Uterus (tissue), 4 donors: ENCODE data around the gene CDH12. TPM values are rescaled to one million over a fixed set of nuclear protein-coding genes. Genes with fewer than 3 reads are reported as not detected.
"Not testable (repeated sequence)": the region's sequence is repeated elsewhere in the genome, so short reads cannot be mapped to it uniquely, and the experiment has no call there.

Experiments used
- DNase-seq, 2 donors: peaks; one replicate each; pipeline ENCODE4 v3.0.0-alpha.2; 2019 to 2020
- H3K27ac ChIP-seq, 2 donors: fragments of 200-600 bp; sonication (generic); 1 replicate in 1 of 2; 2 replicates in 1 of 2; pipeline ENCODE4 v1.5.1; 2016 to 2018
- H3K27me3 ChIP-seq, 2 donors: fragments of 200-600 bp; sonication (generic); one replicate each; pipeline ENCODE4 v1.5.1; 2018 to 2019; ENCODE audit warnings: control low read depth in 1 of 2
- H3K36me3 ChIP-seq, 2 donors: fragments of 200-600 bp; sonication (generic); one replicate each; pipeline ENCODE4 v1.5.1; 2019; ENCODE audit warnings: control low read depth in 1 of 2
- H3K4me1 ChIP-seq, 2 donors: fragments of 200-600 bp; sonication (generic); one replicate each; pipeline ENCODE4 v1.5.1; 2018 to 2019; ENCODE audit warnings: control low read depth in 1 of 2
- H3K4me3 ChIP-seq, 2 donors: fragments of 200-600 bp; sonication (generic); 1 replicate in 1 of 2; 2 replicates in 1 of 2; pipeline ENCODE4 v1.5.1; 2018 to 2019; ENCODE audit warnings: mild to moderate bottlenecking in 1 of 2
- H3K9me3 ChIP-seq, 2 donors: fragments of 200-600 bp; sonication (generic); one replicate each; pipeline ENCODE4 v1.5.1; 2019; ENCODE audit warnings: control low read depth in 1 of 2
- POLR2A ChIP-seq, 2 donors: fragments of 450-650 bp; IDR thresholded peaks; one replicate each; pipeline ENCODE4 v1.6.1; 2016; ENCODE audit warnings: antibody characterized with exemption in 2 of 2, mild to moderate bottlenecking in 1 of 2, moderate library complexity in 1 of 2
- intact Hi-C: fragments of 100-400 bp; cut with DNase I; formaldehyde crosslinking; loops from one replicate; pipeline ENCODE4 v1.15.1; 2023; ENCODE audit warnings: low total_unique reads
- total RNA-seq, 4 donors: library from RNA; depleted of rRNA in 3 of 4; stranded (reverse); fragments of >200 nt in 3 of 4; gene quantifications; one replicate each; pipeline versions ENCODE4 v1.1.0 to v1.2.4, GENCODE V29; 2014 to 2023
- TF ChIP-seq, protein P1 (sequence below), 4 experiments: fragments of 200-600 bp in 2 of 4; fragments of 450-650 bp in 2 of 4; sonication (generic) in 2 of 4; IDR thresholded peaks; one replicate each; pipeline ENCODE4 v1.5.1; 2016 to 2019; ENCODE audit warnings: antibody characterized with exemption in 4 of 4, mild to moderate bottlenecking in 2 of 4, moderate library complexity in 1 of 4
- donor health status: DM: yes; HTN: yes; CAD: no.

Gene CDH12
- total RNA-seq, 4 donors from 2014 or later: 0.37 to 2.0 TPM; not detected in 2

DNA sequence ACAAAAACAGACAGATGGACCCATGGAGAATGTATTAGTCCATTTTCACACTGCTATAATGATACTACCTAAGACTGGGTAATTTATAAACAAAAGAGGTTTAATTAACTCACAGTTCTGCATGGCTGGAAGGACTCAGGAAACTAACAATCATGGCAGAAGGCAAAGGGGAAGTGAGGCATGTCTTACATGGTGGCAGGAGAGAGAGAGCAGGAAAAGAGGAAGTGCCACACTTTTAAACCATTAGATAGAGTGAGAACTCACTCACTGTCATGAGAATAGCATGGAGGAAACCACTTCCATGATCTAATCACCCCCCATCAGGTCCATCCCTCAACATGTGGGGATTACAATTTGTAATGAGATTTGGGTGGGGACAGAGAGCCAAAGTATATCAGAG is 808.9 kb downstream of the CDH12 start:
- TF ChIP-seq, protein P1, sequence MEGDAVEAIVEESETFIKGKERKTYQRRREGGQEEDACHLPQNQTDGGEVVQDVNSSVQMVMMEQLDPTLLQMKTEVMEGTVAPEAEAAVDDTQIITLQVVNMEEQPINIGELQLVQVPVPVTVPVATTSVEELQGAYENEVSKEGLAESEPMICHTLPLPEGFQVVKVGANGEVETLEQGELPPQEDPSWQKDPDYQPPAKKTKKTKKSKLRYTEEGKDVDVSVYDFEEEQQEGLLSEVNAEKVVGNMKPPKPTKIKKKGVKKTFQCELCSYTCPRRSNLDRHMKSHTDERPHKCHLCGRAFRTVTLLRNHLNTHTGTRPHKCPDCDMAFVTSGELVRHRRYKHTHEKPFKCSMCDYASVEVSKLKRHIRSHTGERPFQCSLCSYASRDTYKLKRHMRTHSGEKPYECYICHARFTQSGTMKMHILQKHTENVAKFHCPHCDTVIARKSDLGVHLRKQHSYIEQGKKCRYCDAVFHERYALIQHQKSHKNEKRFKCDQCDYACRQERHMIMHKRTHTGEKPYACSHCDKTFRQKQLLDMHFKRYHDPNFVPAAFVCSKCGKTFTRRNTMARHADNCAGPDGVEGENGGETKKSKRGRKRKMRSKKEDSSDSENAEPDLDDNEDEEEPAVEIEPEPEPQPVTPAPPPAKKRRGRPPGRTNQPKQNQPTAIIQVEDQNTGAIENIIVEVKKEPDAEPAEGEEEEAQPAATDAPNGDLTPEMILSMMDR (IDR thresholded peaks at IDR 0.05): no peak
- TF ChIP-seq POLR2A (IDR thresholded peaks at IDR 0.05): no peak
- no peaks in the 10 kb centered on the region for H3K27me3 ChIP-seq
- H3K9me3 ChIP-seq: no peaks in the 10 kb centered on the region
- intact Hi-C loops: no loop called here
- no peak overlapping the region for H3K27ac ChIP-seq
- DNase-seq: no peak
- H3K4me3 ChIP-seq: no peak overlapping the region
- no peaks in the 10 kb centered on the region for H3K36me3 ChIP-seq
- H3K4me1 ChIP-seq: no peaks in the 10 kb centered on the region

DNA sequence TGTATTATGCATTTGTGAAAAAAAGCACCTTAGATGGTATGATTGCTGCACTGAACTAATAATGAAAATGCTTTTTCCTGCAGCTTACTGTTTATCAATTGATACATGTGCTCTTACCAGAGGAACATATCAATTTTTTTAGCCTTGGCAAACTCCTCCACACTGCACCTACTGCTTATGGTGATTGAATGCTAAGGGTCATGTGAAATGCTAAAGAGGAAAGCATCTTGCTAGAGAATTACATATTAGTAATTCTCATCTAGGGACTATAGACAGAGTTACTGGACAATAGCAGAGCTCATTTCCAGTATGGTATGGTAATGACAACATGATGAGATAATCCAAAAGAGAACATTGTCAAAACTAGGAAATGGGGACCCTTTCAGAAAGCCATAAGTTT is 817.1 kb downstream of the CDH12 start:
- H3K27ac ChIP-seq: no peak overlapping the region
- H3K36me3 ChIP-seq: no peaks in the 10 kb centered on the region
- no peaks in the 10 kb centered on the region for H3K4me1 ChIP-seq
- H3K27me3 ChIP-seq: no peaks in the 10 kb centered on the region
- no peak for DNase-seq
- intact Hi-C loops: no loop called here
- TF ChIP-seq POLR2A (IDR thresholded peaks at IDR 0.05): no peak
- no peaks in the 10 kb centered on the region for H3K9me3 ChIP-seq
- no peak overlapping the region for H3K4me3 ChIP-seq

DNA sequence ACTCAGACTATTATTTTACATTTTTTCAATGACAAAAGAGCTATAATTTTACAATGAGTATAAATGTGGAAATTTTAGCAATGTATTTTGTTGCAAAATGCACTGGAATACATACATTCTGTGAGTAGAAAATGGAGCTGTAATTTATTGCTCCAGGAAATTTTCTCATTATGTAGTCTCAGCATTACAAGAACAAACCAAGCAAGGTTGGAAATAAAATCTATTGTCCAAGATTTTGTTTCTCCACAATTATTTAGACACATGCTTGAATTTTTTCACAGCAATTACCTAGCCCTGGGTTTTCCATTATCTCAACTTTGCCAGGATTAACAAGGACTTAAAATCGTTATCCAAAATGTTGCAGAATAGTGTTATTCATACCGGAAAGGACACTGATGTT is 820.1 kb downstream of the CDH12 start:
- no peak for DNase-seq
- TF ChIP-seq, protein P1 (IDR thresholded peaks at IDR 0.05): no peak
- no peaks in the 10 kb centered on the region for H3K9me3 ChIP-seq
- no peaks in the 10 kb centered on the region for H3K4me1 ChIP-seq
- H3K27me3 ChIP-seq: no peaks in the 10 kb centered on the region
- intact Hi-C loops: no loop called here
- H3K27ac ChIP-seq: no peak overlapping the region
- no peak overlapping the region for H3K4me3 ChIP-seq
- no peaks in the 10 kb centered on the region for H3K36me3 ChIP-seq

DNA sequence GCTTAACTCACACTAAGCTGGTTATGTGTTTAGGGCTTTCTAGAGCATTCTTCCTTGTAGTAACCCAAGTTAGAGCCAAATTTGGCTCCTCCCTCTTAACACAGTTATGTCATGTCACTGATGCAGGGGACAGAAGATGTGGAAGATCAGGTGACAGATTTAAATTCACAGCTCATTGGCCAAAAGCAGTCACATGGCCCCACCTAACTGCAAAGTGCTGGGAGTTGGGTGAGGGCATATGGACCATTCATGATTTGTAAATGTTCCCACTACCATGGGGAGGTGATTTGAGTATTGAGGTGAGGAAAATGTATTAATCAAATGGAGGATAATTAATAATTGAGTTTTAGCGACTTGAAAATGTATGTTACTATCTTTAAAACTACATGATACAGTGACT is 829.4 kb downstream of the CDH12 start:
- no peak overlapping the region for H3K4me3 ChIP-seq

DNA sequence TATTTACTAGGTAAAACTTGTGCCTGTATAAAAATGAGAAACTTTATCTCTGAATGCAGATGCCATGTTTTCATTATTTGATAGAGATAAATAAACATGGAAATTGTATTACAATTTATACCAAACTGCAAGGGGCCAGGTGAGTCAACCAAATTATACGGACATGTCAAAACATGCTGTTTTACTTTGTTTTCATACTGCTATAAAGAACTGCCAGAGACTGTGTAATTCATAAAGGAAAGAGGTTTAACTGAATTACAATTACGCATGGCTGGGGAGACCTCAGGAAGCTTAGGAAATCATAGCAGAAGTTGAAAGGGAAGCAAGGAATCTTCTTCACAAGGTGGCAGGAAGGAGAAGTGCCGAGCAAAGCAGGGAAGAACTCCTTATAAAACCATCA is 840.3 kb downstream of the CDH12 start:
- intact Hi-C loops, H3K4me1 ChIP-seq, DNase-seq, H3K9me3 ChIP-seq, H3K27ac ChIP-seq, H3K27me3 ChIP-seq, H3K4me3 ChIP-seq, H3K36me3 ChIP-seq: not testable (repeated sequence)

More for the DNA sequence above, 829.4 kb downstream of the CDH12 start:
- intact Hi-C loops: no loop called here
- no peaks in the 10 kb centered on the region for H3K4me1 ChIP-seq
- no peaks in the 10 kb centered on the region for H3K9me3 ChIP-seq
- H3K36me3 ChIP-seq: no peaks in the 10 kb centered on the region
- H3K27ac ChIP-seq: no peak overlapping the region
- no peak for DNase-seq
- TF ChIP-seq, protein P1 (IDR thresholded peaks at IDR 0.05): no peak
- no peak for TF ChIP-seq POLR2A (IDR thresholded peaks at IDR 0.05)
- H3K27me3 ChIP-seq: no peaks in the 10 kb centered on the region

DNA sequence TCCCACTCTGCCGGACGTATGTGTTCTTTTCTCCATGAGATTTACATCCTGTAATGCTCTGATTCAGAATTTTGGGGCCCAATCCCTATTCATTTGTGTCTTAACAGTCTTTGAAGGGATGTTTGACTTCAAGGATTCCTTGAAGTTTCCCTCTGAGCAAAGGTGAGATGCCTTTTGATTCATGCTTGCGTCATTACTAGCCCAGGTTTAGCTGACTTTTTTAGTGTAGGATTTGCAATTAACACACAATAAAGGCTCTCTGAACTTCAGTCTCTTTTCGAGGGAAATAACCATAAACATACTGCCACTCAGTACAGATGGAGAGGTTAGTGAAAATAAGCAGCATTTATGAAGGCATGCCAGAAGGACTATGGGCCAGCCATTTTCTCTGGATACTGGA is 842.3 kb downstream of the CDH12 start:
- H3K9me3 ChIP-seq, H3K27ac ChIP-seq, H3K27me3 ChIP-seq, DNase-seq, intact Hi-C loops, H3K4me1 ChIP-seq, H3K4me3 ChIP-seq, H3K36me3 ChIP-seq: not testable (repeated sequence)

DNA sequence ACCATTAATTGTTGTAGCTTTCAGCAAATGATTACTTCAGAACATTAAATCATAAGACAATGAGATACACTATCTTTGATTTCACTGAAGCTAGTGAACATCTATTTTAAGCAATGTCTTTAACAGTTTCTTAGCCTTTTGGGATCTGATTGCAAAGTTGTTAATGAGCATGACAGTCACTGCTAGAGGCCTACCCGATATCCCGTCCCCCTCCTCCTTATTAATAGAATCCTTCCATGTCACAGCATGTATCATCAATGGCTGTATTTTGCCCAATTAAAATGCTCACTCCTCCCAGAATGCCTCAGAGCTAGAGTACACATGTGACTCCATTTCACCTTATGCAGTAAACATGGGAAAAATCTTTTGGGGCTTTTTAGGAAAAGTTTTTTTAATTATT is 852.0 kb downstream of the CDH12 start:
- H3K4me1 ChIP-seq, H3K27ac ChIP-seq, H3K9me3 ChIP-seq, intact Hi-C loops, DNase-seq, H3K36me3 ChIP-seq, H3K27me3 ChIP-seq, H3K4me3 ChIP-seq: not testable (repeated sequence)

DNA sequence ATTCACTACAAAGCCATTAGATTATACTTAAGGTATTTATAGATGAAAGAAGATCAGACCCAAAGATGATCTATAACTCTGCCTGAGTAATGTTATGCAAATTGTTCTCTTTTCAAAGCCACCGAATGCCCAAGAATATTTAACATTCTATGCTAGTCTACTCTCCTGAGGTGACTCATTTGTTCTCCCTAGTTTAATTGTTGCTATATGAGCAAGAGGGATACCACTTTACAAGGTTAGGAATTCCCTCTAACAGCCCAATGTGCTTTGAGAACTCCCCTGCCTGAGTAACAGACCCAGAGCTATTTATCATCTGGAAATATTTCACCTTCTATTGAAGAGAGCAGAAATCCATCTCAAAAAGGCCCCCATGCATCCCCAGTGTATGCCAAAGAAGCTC is 867.3 kb downstream of the CDH12 start:
- H3K27me3 ChIP-seq, H3K9me3 ChIP-seq, H3K4me3 ChIP-seq, DNase-seq, H3K36me3 ChIP-seq, H3K4me1 ChIP-seq, H3K27ac ChIP-seq, intact Hi-C loops: not testable (repeated sequence)

DNA sequence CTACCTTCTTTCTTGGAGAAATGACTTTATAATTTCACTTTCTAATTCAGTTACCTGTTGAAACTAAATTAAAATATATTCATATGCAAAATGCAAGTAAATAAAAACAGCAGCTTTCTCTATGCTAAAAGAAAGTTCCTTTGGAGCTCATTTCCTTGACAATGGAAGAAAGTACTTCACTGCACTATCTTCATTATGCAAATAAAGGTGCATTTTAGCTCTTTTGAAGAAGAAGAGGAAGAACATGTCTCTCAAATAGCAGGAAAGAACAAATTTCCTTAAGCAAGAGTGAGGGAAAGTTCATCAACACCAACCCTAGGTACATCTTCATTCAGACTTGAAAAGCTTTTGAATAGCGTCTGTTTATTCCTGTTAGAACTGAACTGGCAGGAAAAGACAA is 901.6 kb downstream of the CDH12 start:
- H3K27me3 ChIP-seq, H3K36me3 ChIP-seq, H3K9me3 ChIP-seq, DNase-seq, H3K27ac ChIP-seq, intact Hi-C loops, H3K4me3 ChIP-seq, H3K4me1 ChIP-seq: not testable (repeated sequence)
